Mucosa of gallbladder (tissue), 1 donor: Measurements from ENCODE around the gene IL5. TPM values are rescaled to one million over a fixed set of nuclear protein-coding genes. Genes with fewer than 3 reads are reported as not detected.
"Not testable (repeated sequence)": the region's sequence is repeated elsewhere in the genome, so short reads cannot be mapped to it uniquely, and the experiment has no call there.

ENCODE experiments used
- DNase-seq: peaks from one replicate; pipeline ENCODE4 v3.0.0-alpha.2; 2020; ENCODE audit warnings: low spot score
- total RNA-seq: library from RNA; stranded (reverse); gene quantifications from one replicate; pipeline ENCODE4 v1.2.1, GENCODE V29; 2021
- donor health status: DM: no; HTN: no; CAD: no.

IL5 gene
- total RNA-seq, 1 donor from 2014 or later: not detected

- no peak for DNase-seq
These were observed 14.3 kb downstream of the IL5 start for GRCh38 chr5:132528866-132529634.

GRCh38 chr5:132528021-132528420, 15.3 kb downstream of the IL5 start:
- no peak for DNase-seq

GRCh38 chr5:132526974-132527564, 16.3 kb downstream of the IL5 start:
- DNase-seq: no peak

- DNase-seq: peak; percentile 41
These were observed 16.9 kb downstream of the IL5 start for GRCh38 chr5:132526290-132526973.

GRCh38 chr5:132525299-132525724, 18.0 kb downstream of the IL5 start:
- DNase-seq: no peak

- not testable (repeated sequence) for DNase-seq
These were observed 18.4 kb downstream of the IL5 start for GRCh38 chr5:132524877-132525276.

GRCh38 chr5:132522067-132522466, 21.3 kb downstream of the IL5 start:
- DNase-seq: not testable (repeated sequence)

GRCh38 chr5:132513618-132514336, 29.5 kb downstream of the IL5 start:
- DNase-seq: not testable (repeated sequence)

- DNase-seq: no peak
These were observed 33.2 kb downstream of the IL5 start for GRCh38 chr5:132510076-132510475.

GRCh38 chr5:132506094-132506692, 37.1 kb downstream of the IL5 start:
- peak; percentile 52 for DNase-seq

GRCh38 chr5:132505641-132506040, 37.7 kb downstream of the IL5 start:
- no peak for DNase-seq

- DNase-seq: no peak
These were observed 38.6 kb downstream of the IL5 start for GRCh38 chr5:132504746-132505145.

GRCh38 chr5:132503244-132503643, 40.1 kb downstream of the IL5 start:
- DNase-seq: no peak

GRCh38 chr5:132501961-132502931, 41.1 kb downstream of the IL5 start:
- DNase-seq: peak; percentile 42

GRCh38 chr5:132501629-132501956, 41.7 kb downstream of the IL5 start:
- DNase-seq: no peak

GRCh38 chr5:132500931-132501628, 42.2 kb downstream of the IL5 start:
- DNase-seq: peak; percentile 86

GRCh38 chr5:132500244-132500930, 42.9 kb downstream of the IL5 start:
- DNase-seq: peak; percentile 9

- peak; percentile 9 for DNase-seq
These were observed 43.7 kb downstream of the IL5 start for GRCh38 chr5:132499440-132500243.
